AG20443 (cell line): ENCODE measurements around the gene NME3.

Experiments used
- DNase-seq: peaks from one replicate; pipeline ENCODE4 v3.0.0; 2012; ENCODE audit warnings: low spot score, mixed read lengths

Gene NME3

DNA sequence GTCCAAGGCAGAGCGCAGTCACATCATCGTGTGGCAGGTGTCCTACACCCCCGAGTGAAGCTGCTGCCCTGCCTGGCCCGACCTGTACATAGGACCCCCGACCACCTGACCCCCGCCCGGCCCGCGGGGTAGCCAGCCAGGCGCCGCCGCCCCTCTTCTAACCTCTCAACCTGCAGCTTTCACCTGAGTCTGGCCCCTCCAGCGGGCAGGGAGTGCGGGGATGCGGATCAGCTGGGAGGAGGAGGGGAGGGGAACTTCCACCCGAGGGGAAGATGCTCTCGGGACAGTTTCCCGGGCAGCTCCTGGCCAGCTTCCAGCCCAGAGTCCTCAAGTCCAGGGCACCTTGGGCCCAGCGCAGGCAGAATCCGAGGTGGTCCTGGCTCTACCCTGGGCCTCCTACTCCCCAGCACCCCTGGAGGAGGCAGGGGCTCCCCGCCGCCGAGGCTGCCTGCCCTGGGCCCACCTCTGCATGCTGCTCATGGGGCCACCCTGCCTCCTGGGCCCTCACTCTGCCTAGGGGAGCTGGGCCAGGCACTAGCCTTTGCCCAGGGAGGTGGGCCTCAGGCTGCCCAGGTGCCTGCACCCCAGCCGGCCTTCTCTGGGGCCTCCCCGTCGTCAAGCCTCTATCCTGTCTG, 2.5 kb downstream of the NME3 start:
- DNase-seq, result no peak

DNA sequence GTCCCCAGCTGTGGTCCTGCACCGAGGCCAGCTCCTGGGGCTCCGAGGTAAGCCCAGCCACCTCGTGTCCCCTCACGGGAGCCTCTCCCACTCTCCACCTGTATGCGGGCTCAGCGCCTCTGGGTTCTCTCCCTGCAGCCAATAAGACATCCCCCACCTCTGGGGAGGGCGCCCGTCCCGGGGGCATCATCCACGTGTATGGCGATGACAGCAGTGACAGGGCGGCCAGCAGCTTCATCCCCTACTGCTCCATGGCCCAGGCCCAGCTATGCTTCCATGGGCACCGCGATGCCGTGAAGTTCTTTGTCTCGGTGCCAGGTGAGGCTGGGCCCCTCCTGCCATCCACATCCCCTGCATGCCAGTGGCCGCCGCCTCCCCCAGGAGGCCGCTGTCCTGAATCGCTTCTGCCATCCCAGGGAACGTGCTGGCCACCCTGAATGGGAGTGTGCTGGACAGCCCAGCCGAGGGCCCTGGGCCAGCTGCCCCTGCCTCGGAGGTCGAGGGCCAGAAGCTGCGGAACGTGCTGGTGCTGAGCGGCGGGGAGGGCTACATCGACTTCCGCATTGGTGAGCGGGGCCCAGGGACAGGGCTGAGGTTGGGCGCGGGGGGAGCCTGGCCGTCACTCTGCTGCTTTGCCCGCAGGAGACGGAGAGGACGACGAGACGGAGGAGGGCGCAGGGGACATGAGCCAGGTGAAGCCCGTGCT, 3.1 kb downstream of the NME3 start:
- no peak for DNase-seq

DNA sequence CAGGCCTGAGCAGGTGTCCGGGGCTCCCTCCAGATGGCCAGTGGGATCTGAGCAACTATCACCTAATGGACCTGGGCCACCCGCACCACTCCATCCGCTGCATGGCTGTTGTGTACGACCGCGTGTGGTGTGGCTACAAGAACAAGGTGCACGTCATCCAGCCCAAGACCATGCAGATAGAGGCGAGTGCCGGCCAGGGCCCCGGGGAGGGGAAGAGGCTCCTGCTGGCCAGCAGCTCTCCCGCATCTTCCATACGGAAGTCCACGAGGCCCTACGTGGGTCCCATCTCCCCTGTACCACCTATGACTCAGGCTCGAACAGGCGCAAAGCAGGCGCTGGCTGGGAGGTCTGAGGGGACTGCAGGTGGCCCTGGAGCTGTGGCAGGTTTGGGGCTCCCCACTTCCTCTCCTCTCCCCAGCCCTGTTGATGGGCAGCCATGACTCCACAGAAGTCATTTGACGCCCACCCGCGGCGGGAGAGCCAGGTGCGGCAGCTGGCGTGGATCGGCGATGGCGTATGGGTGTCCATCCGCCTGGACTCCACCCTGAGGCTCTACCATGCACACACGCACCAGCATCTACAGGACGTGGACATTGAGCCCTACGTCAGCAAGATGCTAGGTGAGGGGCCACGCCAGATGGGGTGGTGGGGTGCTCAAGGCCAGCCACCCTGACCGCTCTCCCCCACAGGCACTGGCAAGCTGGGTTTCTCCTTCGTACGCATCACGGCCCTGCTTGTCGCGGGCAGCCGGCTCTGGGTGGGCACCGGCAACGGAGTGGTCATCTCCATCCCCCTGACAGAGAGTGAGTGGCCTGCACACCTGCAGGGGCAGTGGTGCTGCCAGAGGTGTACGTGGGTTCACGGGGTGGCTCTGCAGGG, 4.0 kb downstream of the NME3 start:
- no peak for DNase-seq

DNA sequence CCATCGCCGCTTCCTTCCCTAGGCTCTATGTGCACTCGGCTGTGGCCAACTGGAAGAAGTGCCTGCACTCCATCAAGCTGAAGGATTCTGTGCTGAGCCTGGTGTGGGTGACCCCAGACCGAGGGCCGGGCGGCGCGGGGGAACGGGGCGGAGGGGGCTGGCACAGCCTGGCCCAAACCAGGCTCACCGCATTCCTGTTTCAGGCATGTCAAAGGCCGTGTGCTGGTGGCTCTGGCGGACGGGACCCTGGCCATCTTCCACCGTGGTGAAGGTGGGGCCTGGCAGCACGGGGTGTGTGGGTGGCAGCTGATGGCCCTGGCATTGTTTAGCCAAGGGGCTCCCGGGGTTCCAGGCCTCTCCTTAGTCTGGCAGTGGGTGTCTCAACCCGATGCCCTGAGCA, 4.6 kb downstream of the NME3 start:
- no peak for DNase-seq

DNA sequence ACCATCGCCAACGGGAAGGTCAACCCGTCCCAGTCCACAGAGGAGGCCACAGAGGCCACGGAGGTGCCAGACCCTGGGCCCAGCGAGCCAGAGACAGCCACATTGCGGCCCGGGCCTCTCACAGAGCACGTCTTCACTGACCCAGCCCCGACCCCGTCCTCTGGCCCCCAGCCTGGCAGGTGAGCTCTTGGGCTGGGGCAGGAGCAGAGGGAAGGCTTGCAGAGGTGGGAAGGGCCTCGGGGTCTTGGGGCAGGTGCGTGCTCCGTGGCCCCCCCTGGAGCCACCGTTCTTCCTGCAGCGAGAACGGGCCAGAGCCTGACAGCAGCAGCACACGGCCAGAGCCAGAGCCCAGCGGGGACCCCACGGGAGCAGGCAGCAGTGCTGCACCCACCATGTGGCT, 5.1 kb downstream of the NME3 start:
- no peak for DNase-seq

DNA sequence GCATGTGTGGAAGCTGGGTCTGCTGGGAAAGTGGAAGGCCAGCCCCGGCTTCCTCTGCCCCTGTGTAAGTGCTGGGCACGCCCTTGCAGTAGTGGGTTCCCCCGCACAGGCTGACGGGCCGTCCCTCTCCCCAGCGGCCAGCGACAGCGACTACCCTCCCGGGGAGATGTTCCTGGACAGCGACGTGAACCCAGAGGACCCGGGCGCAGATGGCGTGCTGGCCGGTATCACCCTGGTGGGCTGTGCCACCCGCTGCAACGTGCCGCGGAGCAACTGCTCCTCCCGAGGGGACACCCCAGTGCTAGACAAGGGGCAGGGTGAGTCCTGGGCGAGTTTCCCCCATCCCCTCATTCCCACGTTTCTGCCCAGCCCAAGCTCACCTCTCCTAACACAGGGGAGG, 5.5 kb downstream of the NME3 start:
- no peak for DNase-seq

DNA sequence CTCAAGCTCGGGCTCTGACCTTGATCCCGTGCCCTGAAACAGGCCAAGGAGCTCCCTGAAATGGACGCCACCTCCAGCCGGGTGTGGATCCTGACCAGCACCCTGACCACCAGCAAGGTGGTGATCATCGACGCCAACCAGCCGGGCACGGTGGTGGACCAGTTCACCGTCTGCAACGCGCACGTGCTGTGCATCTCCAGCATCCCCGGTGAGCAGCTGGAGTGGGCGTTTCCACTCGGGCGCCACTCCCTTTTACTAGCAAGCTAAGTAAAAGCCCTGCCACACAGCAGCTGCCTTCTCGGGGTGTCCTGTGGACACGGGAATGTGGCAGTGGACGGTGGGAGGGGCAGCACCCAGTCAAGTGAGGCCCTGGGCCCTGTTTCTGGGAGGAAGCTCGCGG, 6.4 kb downstream of the NME3 start:
- no peak for DNase-seq

DNA sequence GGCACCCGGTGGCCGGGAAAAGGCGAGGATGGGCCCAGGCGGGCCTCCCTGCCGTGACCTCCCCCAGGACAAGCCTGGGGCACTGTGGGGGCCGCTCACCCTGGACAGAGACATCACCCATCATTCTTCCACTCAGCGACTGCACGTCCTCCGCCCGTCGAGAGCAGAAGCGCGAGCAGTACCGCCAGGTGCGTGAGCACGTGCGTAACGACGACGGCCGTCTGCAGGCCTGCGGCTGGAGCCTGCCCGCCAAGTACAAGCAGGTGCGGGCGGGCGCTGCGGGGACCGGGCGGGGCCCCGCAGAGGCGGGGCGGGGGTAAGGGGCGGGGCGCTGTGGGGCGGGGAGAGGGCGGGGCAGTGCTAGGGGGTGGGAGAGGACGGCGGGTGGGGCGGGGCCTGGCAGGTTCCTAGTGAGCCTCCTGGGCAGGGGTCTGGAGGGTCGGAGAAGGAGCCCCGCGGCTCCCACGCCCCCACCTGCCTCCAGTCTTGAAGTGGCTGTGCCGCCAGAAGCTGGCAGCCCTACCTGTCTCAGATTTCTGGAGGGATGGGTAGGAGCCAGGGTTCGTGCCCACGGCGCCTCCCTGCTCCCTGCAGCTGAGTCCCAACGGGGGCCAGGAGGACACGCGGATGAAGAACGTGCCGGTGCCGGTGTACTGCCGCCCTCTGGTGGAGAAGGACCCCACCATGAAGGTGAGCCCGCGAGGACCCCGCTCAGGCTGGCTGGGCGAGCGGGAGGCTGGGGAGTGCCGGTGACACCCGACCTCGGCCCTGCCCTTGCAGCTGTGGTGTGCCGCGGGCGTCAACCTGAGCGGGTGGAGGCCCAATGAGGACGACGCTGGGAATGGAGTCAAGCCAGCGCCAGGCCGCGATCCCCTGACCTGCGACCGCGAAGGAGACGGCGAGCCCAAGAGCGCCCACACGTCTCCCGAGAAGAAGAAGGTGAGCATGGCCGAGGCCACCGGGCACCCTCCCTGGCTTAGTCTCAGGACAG, 7.5 kb downstream of the NME3 start:
- DNase-seq, result no peak

DNA sequence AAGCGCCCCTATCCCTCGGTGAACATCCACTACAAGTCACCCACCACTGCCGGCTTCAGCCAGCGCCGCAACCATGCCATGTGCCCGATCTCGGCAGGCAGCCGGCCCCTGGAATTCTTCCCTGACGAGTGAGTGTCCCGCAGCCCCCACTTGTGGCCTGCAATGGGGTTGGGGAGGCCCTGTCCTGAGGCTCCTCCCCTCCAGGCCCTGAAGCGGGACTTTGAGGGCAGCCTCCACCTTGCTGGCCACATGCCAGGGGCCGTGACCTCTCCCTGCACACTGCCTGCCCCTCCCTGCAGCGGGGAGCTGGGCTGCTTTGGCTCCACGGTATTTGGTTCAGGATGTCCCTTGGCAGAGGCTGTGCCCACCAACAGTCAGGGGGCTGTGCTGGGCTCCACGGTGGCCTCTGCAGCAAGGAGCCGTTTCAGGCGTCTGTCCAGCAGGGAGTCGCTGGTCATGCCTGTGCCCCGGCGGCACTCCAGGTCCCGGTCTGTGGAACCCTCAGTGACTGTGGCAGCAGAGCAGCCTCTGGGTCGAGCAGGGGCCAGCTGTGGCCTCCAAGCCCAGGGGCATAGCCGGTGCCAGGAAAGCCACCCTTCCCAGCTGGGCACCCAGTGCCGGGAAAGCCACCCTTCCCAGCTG, 8.3 kb downstream of the NME3 start:
- DNase-seq, result no peak

DNA sequence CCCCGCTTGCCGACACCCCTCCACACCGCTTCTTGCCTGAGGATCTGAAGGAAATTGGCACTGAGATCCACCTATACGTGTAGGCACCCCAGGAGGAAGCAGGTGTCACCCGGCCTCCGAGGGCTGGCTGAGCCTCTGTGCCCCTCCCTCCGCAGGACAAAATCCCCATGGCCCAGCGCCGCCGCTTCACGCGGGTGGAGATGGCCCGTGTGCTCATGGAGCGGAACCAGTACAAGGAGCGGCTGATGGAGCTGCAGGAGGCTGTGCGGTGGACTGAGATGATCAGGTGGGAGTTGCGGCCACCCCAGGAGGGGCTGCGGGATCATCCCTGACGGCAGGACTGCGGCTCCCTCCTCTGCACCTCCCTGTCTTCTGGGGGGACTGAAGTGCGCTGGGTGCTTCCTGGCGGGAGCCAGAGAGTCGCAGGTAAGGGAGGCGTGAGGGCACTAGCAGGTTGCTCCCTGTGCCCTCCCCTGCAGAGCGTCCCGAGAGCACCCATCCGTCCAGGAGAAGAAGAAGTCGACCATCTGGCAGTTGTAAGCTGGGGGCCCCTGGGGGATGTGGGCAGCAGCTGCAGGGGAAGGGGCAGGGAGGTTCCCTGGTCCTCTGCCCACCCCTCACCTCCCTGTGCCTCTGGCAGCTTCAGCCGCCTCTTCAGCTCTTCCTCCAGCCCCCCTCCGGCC, 9.0 kb downstream of the NME3 start:
- DNase-seq, result no peak

DNA sequence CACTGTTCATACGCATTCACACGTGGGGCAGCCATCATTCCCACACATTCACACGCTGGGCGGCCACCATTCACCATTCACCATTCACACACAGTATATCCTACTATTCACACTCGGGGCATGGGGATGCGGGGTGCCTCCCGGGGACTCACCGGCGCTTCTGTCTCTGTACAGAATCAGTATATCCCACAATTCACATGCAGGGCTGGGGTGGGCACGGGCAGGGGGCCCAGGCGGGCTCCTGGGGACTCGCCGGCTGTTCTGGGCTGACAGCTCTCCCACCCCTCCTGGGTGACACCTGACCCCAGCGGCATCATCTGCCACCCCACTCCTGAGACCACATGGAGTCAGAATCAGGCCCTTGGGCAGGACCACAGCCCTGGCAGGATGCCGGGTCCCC, 9.6 kb downstream of the NME3 start:
- no peak for DNase-seq

DNA sequence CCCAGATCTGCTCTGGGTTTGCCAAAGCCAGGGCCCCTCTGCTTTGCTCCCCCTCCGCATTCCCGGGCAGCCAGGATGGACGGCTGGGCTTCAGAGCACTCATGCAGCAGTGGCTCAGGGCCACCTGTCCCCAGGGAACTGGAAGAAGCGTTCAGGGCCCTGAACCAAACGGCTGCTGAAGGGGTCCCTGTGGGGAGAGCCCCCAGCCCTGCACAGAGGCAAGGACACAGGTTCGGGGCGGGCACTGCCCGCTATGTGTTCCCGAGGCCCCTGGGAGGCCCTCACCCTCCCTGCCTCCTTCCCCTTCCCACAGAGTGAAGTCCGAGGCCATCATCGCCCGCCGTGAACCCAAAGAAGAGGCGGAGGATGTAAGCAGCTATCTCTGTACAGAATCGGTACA, 10.4 kb downstream of the NME3 start:
- DNase-seq, result no peak

DNA sequence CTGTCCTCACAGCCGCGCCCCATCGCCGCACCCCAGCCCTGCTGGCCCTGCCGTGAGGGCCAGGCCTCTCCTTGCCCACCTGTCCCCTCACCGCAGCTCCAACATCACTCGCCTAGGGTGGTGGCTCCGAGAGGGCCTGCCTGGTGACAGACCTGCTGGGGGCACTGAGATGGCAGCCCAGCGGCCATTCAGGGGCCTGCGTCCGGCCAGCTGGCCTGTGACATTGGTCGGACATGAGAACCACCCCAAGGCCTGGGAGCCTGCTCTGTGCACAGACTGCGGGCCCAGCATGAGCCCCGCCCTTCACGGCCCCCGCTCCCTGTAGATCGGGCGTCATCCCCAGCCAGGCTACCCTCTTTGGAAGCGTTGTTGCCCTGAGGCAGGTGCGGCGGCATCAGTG, 11.8 kb downstream of the NME3 start:
- no peak for DNase-seq

DNA sequence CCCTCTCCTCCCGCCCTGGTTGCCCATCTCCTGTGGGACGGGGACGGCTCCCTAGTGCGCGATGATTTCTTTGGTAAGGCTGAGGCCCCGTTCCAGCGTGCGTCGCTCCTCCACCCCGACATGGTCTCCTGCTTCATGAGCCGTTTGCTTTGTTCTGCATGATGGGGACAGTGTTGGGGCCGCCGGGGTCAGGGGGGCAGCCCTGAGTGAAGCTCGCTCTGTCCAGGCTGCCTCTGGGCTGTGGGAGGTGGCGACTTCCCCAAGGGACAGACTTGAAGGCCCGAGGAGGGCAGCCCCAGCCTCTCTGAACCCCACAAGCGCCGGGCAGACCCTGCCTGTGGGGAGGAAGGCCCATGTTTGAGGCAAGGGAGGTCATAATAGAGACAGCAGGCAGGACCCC, 12.4 kb downstream of the NME3 start:
- DNase-seq, result no peak

DNA sequence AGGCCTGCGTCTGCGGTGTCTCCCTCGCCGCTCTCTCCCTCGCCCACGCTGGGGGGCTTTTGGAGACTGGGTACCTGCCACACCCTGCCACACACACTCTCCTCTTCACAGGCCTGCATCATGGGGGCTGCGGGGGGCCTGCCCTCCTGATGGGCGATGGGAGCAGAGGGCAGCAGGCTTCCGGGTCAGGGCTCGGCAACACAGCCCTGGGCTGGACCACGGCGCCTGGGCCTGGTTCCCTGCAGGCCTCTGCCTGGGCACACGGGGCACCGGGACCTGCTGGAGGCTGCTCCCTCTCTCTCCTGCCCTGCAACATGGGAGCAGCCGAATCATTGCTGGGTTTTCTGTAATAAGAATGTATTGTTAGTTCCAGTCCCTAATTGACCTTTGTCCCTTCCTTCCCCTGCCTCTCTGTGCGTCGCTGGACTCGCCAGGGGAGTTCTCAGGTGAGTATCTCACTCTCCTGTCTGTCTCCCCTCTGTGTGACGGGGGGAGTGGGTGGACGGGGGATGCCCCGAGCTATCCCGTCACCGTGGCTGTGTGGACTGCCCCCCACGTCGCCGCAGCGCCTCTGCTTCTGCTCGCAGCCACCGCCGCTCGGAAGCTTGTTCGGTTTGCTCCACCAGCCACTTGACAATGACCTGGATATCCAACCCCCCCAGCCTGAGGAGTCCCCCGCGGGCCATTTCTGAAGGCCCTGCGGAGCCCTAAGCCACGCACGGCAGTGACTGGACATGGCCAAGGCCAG, 13.5 kb downstream of the NME3 start:
- DNase-seq, result no peak

DNA sequence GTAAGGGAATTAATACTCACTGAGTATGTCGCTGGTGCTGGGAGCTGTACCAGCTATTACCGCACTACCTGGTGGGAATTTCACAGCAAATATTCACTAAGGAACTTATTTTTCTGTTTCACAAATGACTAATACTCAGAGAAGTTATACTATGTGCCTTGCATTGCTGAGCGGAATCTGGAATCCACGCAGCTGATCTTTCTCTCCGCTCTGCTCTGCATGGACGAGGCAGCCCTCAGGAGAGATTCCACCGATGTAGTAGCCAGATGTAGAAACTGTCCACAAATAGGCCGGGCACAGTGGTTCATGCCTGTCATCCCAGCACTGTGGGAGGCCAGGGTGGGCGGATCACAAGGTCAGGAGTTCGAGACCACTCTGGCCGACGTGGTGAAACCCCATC, 17.1 kb downstream of the NME3 start:
- DNase-seq, result no peak

DNA sequence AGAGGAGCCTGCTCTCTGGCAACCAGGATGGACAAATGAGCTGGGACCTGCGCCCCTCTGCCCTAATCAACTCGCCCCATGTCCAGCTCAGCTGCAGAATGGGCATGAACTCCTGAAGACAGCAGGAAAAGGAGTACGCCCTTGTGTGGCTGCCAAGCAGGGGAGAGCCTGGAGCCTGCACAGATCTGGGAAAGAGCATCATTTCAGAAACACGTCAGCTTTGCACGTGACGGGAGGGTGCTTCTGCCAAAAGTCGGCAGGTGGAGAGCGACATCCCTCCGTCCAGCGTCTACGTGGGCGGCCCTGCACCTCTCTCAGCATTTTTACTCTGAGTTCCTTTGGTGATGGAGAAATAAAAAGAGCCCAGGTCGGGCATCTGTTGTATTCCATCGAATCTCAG, 18.5 kb downstream of the NME3 start:
- DNase-seq, result no peak

DNA sequence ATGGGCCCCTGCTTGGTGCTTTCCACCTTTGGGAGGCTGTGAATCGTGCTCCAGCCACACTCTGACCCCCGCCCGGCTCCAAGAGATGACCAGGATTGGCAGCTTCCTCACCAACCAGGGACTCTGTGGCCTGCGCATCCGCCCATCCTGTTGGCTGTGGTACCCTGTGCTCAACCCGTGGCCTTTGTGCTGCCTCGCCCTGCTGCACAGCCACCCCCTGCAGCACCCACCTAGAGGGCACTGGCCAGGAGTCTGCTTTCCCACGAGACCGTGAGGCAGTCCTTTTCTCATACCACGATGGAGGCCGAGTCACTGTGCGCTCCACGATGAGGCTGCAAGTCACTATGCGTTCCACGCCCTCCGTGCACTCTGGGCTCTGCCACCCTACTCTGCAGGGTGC, 19.4 kb downstream of the NME3 start:
- no peak for DNase-seq

DNA sequence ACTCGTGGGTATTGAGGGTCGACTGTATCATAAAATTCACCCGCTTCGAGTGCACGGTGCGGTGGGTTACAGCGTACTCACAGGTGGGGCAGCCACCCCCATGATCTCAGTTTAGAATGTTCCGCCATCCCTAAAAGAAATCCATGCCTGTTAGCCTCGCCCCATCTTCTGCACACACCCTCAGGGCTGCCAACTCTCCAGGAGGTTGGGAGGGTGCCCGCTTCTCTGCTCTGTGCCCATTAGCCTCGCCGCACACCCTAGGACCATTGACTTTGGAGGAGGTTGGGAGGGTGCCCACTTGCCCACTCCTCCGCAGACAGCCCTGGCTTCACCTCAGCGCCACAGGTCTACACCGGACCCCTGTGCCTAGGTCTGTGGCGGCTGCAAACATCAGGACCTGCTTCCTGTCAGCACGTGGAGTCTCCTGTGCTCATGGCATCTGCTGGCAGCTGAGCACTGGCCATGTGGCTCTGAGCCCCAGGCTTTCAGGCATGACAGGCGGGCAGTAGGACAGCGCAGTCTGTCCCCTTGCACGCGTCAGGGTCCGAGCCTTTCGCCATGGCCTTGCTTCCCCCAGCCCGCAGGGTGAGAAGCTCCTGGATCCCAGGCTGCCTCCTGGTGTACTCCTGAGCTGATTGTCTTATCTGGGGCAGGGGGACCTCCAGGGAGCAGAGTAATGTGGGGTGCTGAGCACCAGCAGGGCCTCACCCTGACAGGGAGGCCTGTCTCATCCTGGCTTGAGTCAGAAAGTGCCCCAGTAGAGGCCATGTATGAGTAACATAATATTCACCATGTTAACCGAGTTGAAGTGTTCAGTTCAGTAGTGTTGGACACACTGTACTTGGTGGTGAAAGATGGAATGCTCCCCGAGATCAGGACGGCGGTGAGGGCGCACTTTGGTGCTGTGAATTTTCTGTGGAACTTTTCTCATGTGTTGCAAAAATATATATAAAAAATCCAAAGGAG, 21.9 kb downstream of the NME3 start:
- no peak for DNase-seq
